CD1c-positive myeloid dendritic cell (primary cell): Measurements from ENCODE around the gene NHS.
"Not testable (repeated sequence)": the region's sequence is repeated elsewhere in the genome, so short reads cannot be mapped to it uniquely, and the experiment has no call there.

Source experiments
- DNase-seq: peaks from one replicate; pipeline ENCODE4 v3.0.0-alpha.2; 2016; ENCODE audit errors: extremely low spot score

The NHS gene

DNA sequence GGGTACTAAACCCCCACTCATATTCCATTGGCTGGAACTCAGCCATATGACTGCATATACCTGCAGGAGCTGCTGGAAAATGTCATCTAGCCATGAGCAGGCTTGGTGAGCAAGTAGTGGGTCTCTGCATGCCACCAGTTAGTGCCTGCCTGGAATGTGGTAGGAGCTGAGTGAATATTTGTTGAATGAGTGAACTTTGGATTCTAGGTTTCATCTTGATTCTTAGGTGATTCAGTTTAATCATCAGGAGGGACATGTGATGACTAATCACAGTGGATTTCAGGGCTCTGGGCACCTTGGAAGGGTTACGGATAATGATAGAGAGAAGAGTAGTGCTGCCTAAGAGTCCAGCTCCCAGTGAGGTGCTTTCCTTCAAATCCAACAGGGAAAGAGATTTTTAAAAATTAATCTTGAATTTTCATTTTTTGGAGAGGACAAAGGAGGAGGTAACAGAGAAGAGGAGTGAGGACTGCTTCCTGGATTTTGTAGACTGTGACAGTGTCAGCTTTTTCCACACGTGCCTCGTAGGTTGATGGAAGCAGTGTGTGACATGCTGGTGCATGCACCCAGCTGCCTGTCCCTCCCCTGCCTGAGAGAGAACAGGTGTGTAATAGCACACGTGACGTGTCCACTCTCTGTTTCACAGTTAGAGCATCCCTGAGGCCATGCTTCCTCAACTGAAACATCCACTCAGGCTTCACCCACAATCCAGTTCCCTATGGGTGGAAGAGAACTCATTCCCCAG lies 30.4 kb downstream of the NHS start:
- no peak for DNase-seq

GRCh38 chrX:17409566-17410290 lies 34.7 kb downstream of the NHS start:
- no peak for DNase-seq

GRCh38 chrX:17410651-17411050 lies 35.7 kb downstream of the NHS start:
- no peak for DNase-seq

GRCh38 chrX:17411205-17411604 lies 36.2 kb downstream of the NHS start:
- no peak for DNase-seq

DNA sequence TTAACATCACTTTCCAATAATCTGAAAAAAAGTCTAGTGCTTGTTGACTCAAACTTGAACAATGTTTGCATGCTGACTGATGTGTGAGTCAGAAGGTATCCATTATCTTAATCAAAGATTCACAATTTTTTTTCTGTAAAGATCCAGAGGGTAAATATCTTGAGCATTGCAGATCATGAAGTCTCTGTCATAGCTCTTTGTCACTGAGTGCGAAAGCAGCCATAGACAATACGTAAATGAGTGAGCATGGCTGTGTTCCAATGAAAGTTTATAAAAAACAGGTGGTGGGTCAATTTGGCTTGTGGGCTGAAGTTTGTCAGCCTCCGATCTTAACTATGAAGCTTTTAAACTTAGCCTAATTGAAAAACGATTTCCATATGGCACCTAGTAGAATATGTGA lies 37.7 kb downstream of the NHS start:
- no peak for DNase-seq

- no peak for DNase-seq
Measured at GRCh38 chrX:17413228-17413627, 38.2 kb downstream of the NHS start.

GRCh38 chrX:17414027-17414658 lies 39.1 kb downstream of the NHS start:
- no peak for DNase-seq

- no peak for DNase-seq
Measured at GRCh38 chrX:17414839-17415238, 39.8 kb downstream of the NHS start.

GRCh38 chrX:17415242-17415810 lies 40.3 kb downstream of the NHS start:
- DNase-seq, result no peak

DNA sequence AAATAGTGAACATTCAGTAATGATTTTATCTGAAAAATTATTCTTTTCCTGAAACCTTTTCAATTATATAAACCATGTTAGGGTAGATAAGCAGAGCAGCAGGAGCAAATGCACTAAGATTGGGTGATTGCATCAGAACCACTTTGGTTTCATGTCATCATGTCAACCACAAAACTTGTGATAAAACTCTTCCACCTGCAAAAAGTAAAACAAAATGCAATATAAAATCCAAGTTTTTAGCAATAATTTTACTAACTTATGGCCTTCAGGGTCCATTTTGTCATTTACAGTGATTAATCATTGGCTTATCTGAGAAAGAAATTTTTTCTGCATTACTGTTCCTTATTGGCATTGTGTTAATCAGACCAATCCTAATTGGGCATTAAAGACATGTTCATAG lies 42.4 kb downstream of the NHS start:
- no peak for DNase-seq

GRCh38 chrX:17425136-17425535 lies 50.1 kb downstream of the NHS start:
- no peak for DNase-seq

GRCh38 chrX:17425551-17425950 lies 50.6 kb downstream of the NHS start:
- DNase-seq, result no peak

GRCh38 chrX:17431171-17431570 lies 56.2 kb downstream of the NHS start:
- DNase-seq, result no peak

- no peak for DNase-seq
Measured at GRCh38 chrX:17432158-17432557, 57.2 kb downstream of the NHS start.

- no peak for DNase-seq
Measured at GRCh38 chrX:17433965-17434364, 59.0 kb downstream of the NHS start.

DNA sequence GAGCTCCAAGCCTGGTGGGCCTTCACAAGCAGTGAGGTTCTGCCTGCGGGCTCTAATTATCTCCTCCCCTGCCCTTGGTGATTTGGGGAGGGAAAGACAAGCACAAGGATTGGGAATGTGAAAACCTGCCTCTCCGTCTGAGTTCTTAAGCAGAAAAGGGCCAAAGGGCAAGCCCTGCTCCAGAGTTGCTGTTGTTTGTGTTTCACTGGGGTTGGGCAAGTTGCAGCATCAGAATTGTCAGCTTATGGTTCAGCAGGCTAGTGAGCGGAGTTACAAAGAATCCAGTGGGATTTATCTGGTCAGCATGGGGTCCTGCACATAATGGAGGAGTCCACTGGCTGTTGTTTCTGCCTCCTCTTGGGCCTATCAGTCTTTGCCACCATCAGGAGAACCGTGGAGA lies 60.5 kb downstream of the NHS start:
- DNase-seq, result no peak

DNA sequence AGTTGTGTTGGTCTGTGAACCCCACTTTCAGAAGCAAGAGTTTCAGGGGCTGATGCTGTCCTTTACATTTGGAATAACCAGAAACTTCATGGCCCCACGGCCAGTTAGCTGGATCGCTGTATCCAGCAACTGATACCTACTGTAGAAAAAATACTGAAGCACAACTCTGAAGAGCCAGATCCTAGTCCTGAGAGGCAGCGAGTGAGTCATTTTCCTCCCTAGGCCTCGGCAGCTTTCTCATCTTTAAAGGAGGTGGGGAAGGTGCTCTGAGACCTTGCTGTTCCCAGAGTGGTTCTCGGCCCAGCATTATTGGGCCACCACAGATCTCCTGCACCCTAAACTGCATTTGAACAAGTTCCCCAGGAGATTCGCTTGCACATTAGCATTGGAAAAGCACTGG lies 63.2 kb downstream of the NHS start:
- no peak for DNase-seq

DNA sequence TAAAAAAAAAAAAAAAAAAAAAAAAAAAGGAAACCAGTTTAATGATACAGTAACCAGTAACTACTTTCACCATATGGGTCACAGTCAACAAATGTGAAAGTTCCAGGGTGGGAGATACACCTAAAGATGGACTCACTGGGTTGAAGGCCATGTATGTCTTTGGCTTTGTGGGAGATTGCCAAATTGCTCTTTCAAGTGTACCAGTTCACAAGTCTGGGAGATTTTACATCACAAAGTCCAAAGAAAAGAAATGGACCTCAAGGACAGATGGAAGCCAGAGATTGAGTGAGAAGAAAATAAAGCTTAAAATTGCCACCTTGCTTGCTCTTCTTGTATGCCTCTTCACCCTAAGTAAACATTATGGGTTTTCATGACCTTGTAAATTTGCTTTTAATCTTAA lies 65.3 kb downstream of the NHS start:
- no peak for DNase-seq

- no peak for DNase-seq
Measured at GRCh38 chrX:17440836-17441235, 65.8 kb downstream of the NHS start.

DNA sequence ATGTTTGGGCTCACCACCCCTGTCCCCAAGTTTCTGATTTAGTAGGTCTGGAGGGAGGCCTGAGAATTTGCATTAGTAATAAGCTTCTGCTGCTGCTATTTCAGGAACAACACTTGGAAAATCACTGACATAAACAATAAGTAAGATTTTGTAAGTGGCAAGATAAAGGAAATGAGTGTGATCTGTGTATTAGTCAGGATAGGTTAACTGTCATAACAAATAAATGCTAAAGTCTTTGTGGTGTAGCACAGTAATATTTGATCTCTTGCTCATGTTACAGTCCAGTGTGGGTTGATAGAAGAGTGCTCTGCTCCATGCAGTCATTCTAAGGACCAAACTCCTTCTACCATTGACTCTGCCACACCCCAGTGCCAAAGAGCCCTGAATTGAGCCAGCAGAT lies 67.0 kb downstream of the NHS start:
- DNase-seq, result no peak

DNA sequence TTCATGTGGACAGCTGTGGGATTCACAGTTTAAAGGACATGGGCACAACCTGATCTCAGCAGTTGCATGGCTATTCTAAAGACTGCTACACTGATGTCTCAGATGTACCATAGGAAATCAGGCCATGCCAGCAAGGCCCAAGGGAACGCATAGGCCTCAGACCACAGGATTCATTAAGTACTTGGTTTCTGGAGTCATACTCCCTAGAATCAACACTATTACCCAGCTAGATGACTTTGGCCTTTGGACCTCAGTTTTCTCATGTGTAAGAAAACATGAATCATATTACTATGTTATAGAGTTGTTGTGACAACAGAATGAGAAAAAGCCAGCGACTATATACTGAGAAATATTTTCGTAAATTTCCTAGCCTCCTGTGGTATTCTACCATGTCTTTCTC lies 67.9 kb downstream of the NHS start:
- no peak for DNase-seq

- no peak for DNase-seq
Measured at GRCh38 chrX:17443556-17443955, 68.6 kb downstream of the NHS start.

DNA sequence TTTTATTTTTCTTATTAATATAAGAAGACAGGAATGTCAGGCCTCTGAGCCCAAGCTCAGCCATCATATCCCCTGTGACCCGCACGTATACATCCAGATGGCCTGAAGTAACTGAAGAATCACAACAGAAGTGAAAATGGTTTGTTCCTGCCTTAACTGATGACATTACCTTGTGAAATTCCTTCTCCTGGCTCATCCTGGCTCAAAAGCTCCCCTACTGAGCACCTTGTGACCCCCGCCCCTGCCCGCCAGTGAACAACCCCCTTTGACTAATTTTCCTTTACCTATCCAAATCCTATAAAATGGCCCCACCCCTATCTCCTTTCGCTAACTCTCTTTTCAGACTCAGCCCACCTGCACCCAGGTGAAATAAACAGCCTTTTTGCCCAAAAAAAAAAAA lies 71.3 kb downstream of the NHS start:
- not testable (repeated sequence) for DNase-seq
